Activated T-cell treated with anti-CD3 and anti-CD28 coated beads, Interleukin-2, amount 50 U/mL, for 72 hours (primary cell): ENCODE data around the gene RASGRF1. TPM values are rescaled to one million over a fixed set of nuclear protein-coding genes. Genes with fewer than 3 reads are reported as not detected.
"Not testable (repeated sequence)": the region's sequence is repeated elsewhere in the genome, so short reads cannot be mapped to it uniquely, and the experiment has no call there.

ENCODE experiments used
- ATAC-seq, 2 donors: fragments of 150-1000 bp; cut with Tn5 transposase; replicated peaks in 1 of 2; 2 replicates each; pipeline ENCODE4 v1.10.0; 2021; ENCODE audit warnings: moderate library complexity in 2 of 2, mild to moderate bottlenecking in 1 of 2
- DNase-seq, 2 donors: peaks; one replicate each; pipeline ENCODE4 v3.0.0; 2021 to 2022; ENCODE audit warnings: mixed read lengths in 1 of 2
- H3K27ac Mint-ChIP-seq: one replicate; pipeline ENCODE4 v1.8.0; 2022; ENCODE audit warnings: mild to moderate bottlenecking, moderate library complexity, mixed read lengths
- H3K27me3 Mint-ChIP-seq: one replicate; pipeline ENCODE4 v1.8.0; 2022; ENCODE audit warnings: low read depth, mixed read lengths
- H3K36me3 Mint-ChIP-seq, 2 donors: one replicate each; pipeline ENCODE4 v1.8.0; 2022; ENCODE audit warnings: mixed read lengths in 2 of 2, mild to moderate bottlenecking in 1 of 2; ENCODE audit not compliant: insufficient read depth in 2 of 2
- H3K4me1 Mint-ChIP-seq: one replicate; pipeline ENCODE4 v1.8.0; 2022; ENCODE audit warnings: low read depth, mixed read lengths
- H3K4me3 Mint-ChIP-seq, 2 donors: one replicate each; pipeline ENCODE4 v1.8.0; 2022; ENCODE audit warnings: mild to moderate bottlenecking in 2 of 2, mixed read lengths in 2 of 2, moderate library complexity in 2 of 2
- H3K9me3 Mint-ChIP-seq, 2 donors: one replicate each; pipeline ENCODE4 v1.8.0; 2022; ENCODE audit warnings: mixed read lengths in 2 of 2
- total RNA-seq, 2 donors: library from RNA; stranded (reverse); gene quantifications; one replicate each; pipeline ENCODE4 v1.2.3, GENCODE V29; 2022

RASGRF1 gene
- total RNA-seq, 2 donors from 2014 or later: not detected

- DNase-seq: no peak
- Mint-ChIP-seq H3K36me3 (no peaks in the 10 kb centered on the region), H3K27me3 (peaks cover 30% of the 10 kb centered on the region), H3K27ac (no peak overlapping the region), H3K4me1 (no peaks in the 10 kb centered on the region), H3K9me3 (no peaks in the 10 kb centered on the region), H3K4me3 (no peak overlapping the region)
- no peak for ATAC-seq
Measured at GRCh38 chr15:79035814-79036213, 54.8 kb downstream of the RASGRF1 start.

GRCh38 chr15:79035111-79035601 is 55.4 kb downstream of the RASGRF1 start:
- H3K4me1 Mint-ChIP-seq: no peaks in the 10 kb centered on the region
- no peaks in the 10 kb centered on the region for H3K36me3 Mint-ChIP-seq
- no peak overlapping the region for H3K4me3 Mint-ChIP-seq
- no peaks in the 10 kb centered on the region for H3K9me3 Mint-ChIP-seq
- no peak for DNase-seq
- H3K27me3 Mint-ChIP-seq: peaks cover 25% of the 10 kb centered on the region
- no peak for ATAC-seq
- no peak overlapping the region for H3K27ac Mint-ChIP-seq

- Mint-ChIP-seq H3K4me1 (no peaks in the 10 kb centered on the region), H3K36me3 (no peaks in the 10 kb centered on the region), H3K27me3 (peaks cover 20% of the 10 kb centered on the region), H3K4me3 (no peak overlapping the region), H3K27ac (no peak overlapping the region), H3K9me3 (no peaks in the 10 kb centered on the region)
- ATAC-seq (no peak), DNase-seq (no peak)
Measured at GRCh38 chr15:79034284-79034683, 56.3 kb downstream of the RASGRF1 start.

- Mint-ChIP-seq H3K27me3 (peaks cover 20% of the 10 kb centered on the region), H3K27ac (no peak overlapping the region), H3K9me3 (no peaks in the 10 kb centered on the region), H3K4me3 (no peak overlapping the region), H3K36me3 (no peaks in the 10 kb centered on the region), H3K4me1 (no peaks in the 10 kb centered on the region)
- DNase-seq (no peak), ATAC-seq (no peak)
Measured at GRCh38 chr15:79032656-79033055, 57.9 kb downstream of the RASGRF1 start.

- DNase-seq (no peak), ATAC-seq (no peak)
- H3K36me3 Mint-ChIP-seq: no peaks in the 10 kb centered on the region
- no peaks in the 10 kb centered on the region for H3K9me3 Mint-ChIP-seq
- H3K4me1 Mint-ChIP-seq: no peaks in the 10 kb centered on the region
- peaks cover 16% of the 10 kb centered on the region for H3K27me3 Mint-ChIP-seq
- no peak overlapping the region for H3K27ac Mint-ChIP-seq
- H3K4me3 Mint-ChIP-seq: no peak overlapping the region
Measured at GRCh38 chr15:79031821-79032220, 58.8 kb downstream of the RASGRF1 start.

GRCh38 chr15:79031201-79031600 is 59.4 kb downstream of the RASGRF1 start:
- Mint-ChIP-seq H3K27me3 (peaks cover 10% of the 10 kb centered on the region), H3K4me1 (no peaks in the 10 kb centered on the region), H3K27ac (no peak overlapping the region), H3K36me3 (no peaks in the 10 kb centered on the region), H3K4me3 (no peak overlapping the region), H3K9me3 (no peaks in the 10 kb centered on the region)
- no peak for ATAC-seq
- DNase-seq: no peak

- Mint-ChIP-seq H3K36me3 (no peaks in the 10 kb centered on the region), H3K9me3 (no peaks in the 10 kb centered on the region), H3K4me1 (no peaks in the 10 kb centered on the region), H3K27ac (no peak overlapping the region), H3K27me3 (peaks cover 8% of the 10 kb centered on the region), H3K4me3 (no peak overlapping the region)
- DNase-seq: no peak
- ATAC-seq: no peak
Measured at GRCh38 chr15:79030470-79030869, 60.1 kb downstream of the RASGRF1 start.

GRCh38 chr15:79028411-79028964 is 62.1 kb downstream of the RASGRF1 start:
- DNase-seq (peak; percentile 36 to 51), ATAC-seq (no peak)
- Mint-ChIP-seq H3K4me1 (no peaks in the 10 kb centered on the region), H3K4me3 (no peak overlapping the region), H3K27me3 (no peaks in the 10 kb centered on the region), H3K9me3 (peaks cover 6 to 11% of the 10 kb centered on the region in 2 donors), H3K36me3 (peaks cover 0 to 8% of the 10 kb centered on the region in 2 donors), H3K27ac (no peak overlapping the region)

- no peak for ATAC-seq
- Mint-ChIP-seq H3K9me3 (peaks cover 6 to 11% of the 10 kb centered on the region in 2 donors), H3K36me3 (peaks cover 0 to 8% of the 10 kb centered on the region in 2 donors)
Measured at GRCh38 chr15:79027532-79028410, 62.8 kb downstream of the RASGRF1 start.

GRCh38 chr15:79025802-79026201 is 64.8 kb downstream of the RASGRF1 start:
- Mint-ChIP-seq H3K4me1 (no peaks in the 10 kb centered on the region), H3K4me3 (no peak overlapping the region), H3K27ac (no peak overlapping the region), H3K27me3 (no peaks in the 10 kb centered on the region), H3K9me3 (peaks cover 6 to 11% of the 10 kb centered on the region in 2 donors), H3K36me3 (peaks cover 0 to 8% of the 10 kb centered on the region in 2 donors)
- DNase-seq: no peak
- ATAC-seq: no peak

More at GRCh38 chr15:79027532-79028410, 62.8 kb downstream of the RASGRF1 start:
- Mint-ChIP-seq H3K27ac (no peak overlapping the region), H3K4me3 (no peak overlapping the region), H3K27me3 (no peaks in the 10 kb centered on the region), H3K4me1 (no peaks in the 10 kb centered on the region)
- DNase-seq: no peak

- Mint-ChIP-seq H3K4me1 (no peaks in the 10 kb centered on the region), H3K9me3 (peaks cover 6 to 11% of the 10 kb centered on the region in 2 donors), H3K27me3 (no peaks in the 10 kb centered on the region), H3K36me3 (peaks cover 0 to 8% of the 10 kb centered on the region in 2 donors), H3K27ac (no peak overlapping the region), H3K4me3 (no peak overlapping the region)
- DNase-seq (no peak), ATAC-seq (no peak)
Measured at GRCh38 chr15:79025201-79025600, 65.4 kb downstream of the RASGRF1 start.

- H3K36me3 Mint-ChIP-seq, H3K4me3 Mint-ChIP-seq, H3K27ac Mint-ChIP-seq, ATAC-seq, H3K27me3 Mint-ChIP-seq, H3K4me1 Mint-ChIP-seq, DNase-seq: not testable (repeated sequence)
- peaks cover 6 to 11% of the 10 kb centered on the region in 2 donors for H3K9me3 Mint-ChIP-seq
Measured at GRCh38 chr15:79024493-79024892, 66.1 kb downstream of the RASGRF1 start.

GRCh38 chr15:79023918-79024317 is 66.7 kb downstream of the RASGRF1 start:
- H3K4me3 Mint-ChIP-seq: no peak overlapping the region
- H3K36me3 Mint-ChIP-seq: peaks cover 0 to 8% of the 10 kb centered on the region in 2 donors
- H3K4me1 Mint-ChIP-seq: no peaks in the 10 kb centered on the region
- no peak overlapping the region for H3K27ac Mint-ChIP-seq
- ATAC-seq (no peak), DNase-seq (no peak)
- H3K27me3 Mint-ChIP-seq: no peaks in the 10 kb centered on the region
- H3K9me3 Mint-ChIP-seq: peaks cover 6 to 11% of the 10 kb centered on the region in 2 donors
